Stimulated activated memory B cell treated with anti-CD40 and anti-IgM and Interleukin-4, amounts not matched to agents 10 μg/mL and 1 μg/mL and 100 μg/mL, for 72 hours (primary cell): ENCODE measurements around the gene FAP.

Experiments used
- ATAC-seq: fragments of 150-1000 bp; cut with Tn5 transposase; 2 replicates; pipeline ENCODE4 v1.10.0; 2021
- H3K27ac Mint-ChIP-seq: one replicate; pipeline ENCODE4 v1.8.0; 2022; ENCODE audit warnings: mild to moderate bottlenecking, mixed read lengths
- H3K27me3 Mint-ChIP-seq: one replicate; pipeline ENCODE4 v1.8.0; 2022; ENCODE audit warnings: mixed read lengths
- H3K36me3 Mint-ChIP-seq: one replicate; pipeline ENCODE4 v1.8.0; 2022; ENCODE audit warnings: mixed read lengths
- H3K4me1 Mint-ChIP-seq: one replicate; pipeline ENCODE4 v1.8.0; 2022; ENCODE audit warnings: mixed read lengths
- H3K4me3 Mint-ChIP-seq: one replicate; pipeline ENCODE4 v1.8.0; 2022; ENCODE audit warnings: mild to moderate bottlenecking, moderate library complexity, mixed read lengths
- H3K9me3 Mint-ChIP-seq: one replicate; pipeline ENCODE4 v1.8.0; 2022; ENCODE audit warnings: mixed read lengths

The FAP gene

GRCh38 chr2:162143969-162144368, 99.3 kb downstream of the FAP start:
- no peak for ATAC-seq
- Mint-ChIP-seq H3K9me3 (no peaks in the 10 kb centered on the region), H3K4me3 (no peak overlapping the region), H3K4me1 (no peaks in the 10 kb centered on the region), H3K27ac (no peak overlapping the region), H3K27me3 (peaks cover 27% of the 10 kb centered on the region), H3K36me3 (no peaks in the 10 kb centered on the region)

GRCh38 chr2:162138310-162138709, 104.9 kb downstream of the FAP start:
- Mint-ChIP-seq H3K4me1 (no peaks in the 10 kb centered on the region), H3K36me3 (no peaks in the 10 kb centered on the region), H3K27me3 (peaks cover 26% of the 10 kb centered on the region), H3K27ac (no peak overlapping the region), H3K9me3 (no peaks in the 10 kb centered on the region), H3K4me3 (no peak overlapping the region)
- no peak for ATAC-seq

GRCh38 chr2:162127422-162127821, 115.8 kb downstream of the FAP start:
- ATAC-seq, result no peak
- H3K4me1 Mint-ChIP-seq, result peaks cover 21% of the 10 kb centered on the region
- no peaks in the 10 kb centered on the region for H3K36me3 Mint-ChIP-seq
- H3K27ac Mint-ChIP-seq, result no peak overlapping the region
- H3K9me3 Mint-ChIP-seq, result no peaks in the 10 kb centered on the region
- no peaks in the 10 kb centered on the region for H3K27me3 Mint-ChIP-seq
- no peak overlapping the region for H3K4me3 Mint-ChIP-seq

- Mint-ChIP-seq H3K4me1 (peaks cover 21% of the 10 kb centered on the region), H3K9me3 (no peaks in the 10 kb centered on the region), H3K4me3 (no peak overlapping the region), H3K36me3 (no peaks in the 10 kb centered on the region), H3K27ac (peak overlapping the region; percentile 76), H3K27me3 (no peaks in the 10 kb centered on the region)
- ATAC-seq, result peak; percentile 24
Observed at GRCh38 chr2:162126527-162126926, 116.7 kb downstream of the FAP start.

- ATAC-seq, result peak; percentile 97
- Mint-ChIP-seq H3K9me3 (no peaks in the 10 kb centered on the region), H3K4me1 (peaks cover 21% of the 10 kb centered on the region), H3K4me3 (no peak overlapping the region), H3K27ac (peak overlapping the region; percentile 76), H3K36me3 (no peaks in the 10 kb centered on the region), H3K27me3 (no peaks in the 10 kb centered on the region)
Observed at GRCh38 chr2:162126111-162126519, 117.1 kb downstream of the FAP start.

GRCh38 chr2:162125138-162125537, 118.1 kb downstream of the FAP start:
- Mint-ChIP-seq H3K27me3 (no peaks in the 10 kb centered on the region), H3K4me1 (peaks cover 21% of the 10 kb centered on the region), H3K27ac (peak overlapping the region; percentile 76), H3K9me3 (no peaks in the 10 kb centered on the region), H3K4me3 (no peak overlapping the region), H3K36me3 (no peaks in the 10 kb centered on the region)
- ATAC-seq, result no peak

GRCh38 chr2:162123806-162124758, 119.2 kb downstream of the FAP start:
- H3K4me3 Mint-ChIP-seq, result no peak overlapping the region
- peaks cover 21% of the 10 kb centered on the region for H3K4me1 Mint-ChIP-seq
- no peak overlapping the region for H3K27ac Mint-ChIP-seq
- no peaks in the 10 kb centered on the region for H3K36me3 Mint-ChIP-seq
- no peaks in the 10 kb centered on the region for H3K9me3 Mint-ChIP-seq
- no peak for ATAC-seq
- H3K27me3 Mint-ChIP-seq, result no peaks in the 10 kb centered on the region
